WTC11 (cell line): ENCODE data around the gene CSF1R. TPM values are rescaled to one million over a fixed set of nuclear protein-coding genes. Genes with fewer than 3 reads are reported as not detected.

Source experiments
- ATAC-seq: fragments of 200-7000 bp; cut with Tn5 transposase; 2 replicates; pipeline ENCODE4 v1.10.0; 2021; ENCODE audit warnings: mild to moderate bottlenecking, moderate library complexity
- CTCF ChIA-PET: fragments of 300-600 bp; sonication (Branson Sonifier 250); formaldehyde crosslinking; loops from one replicate; lab custom pipeline; 2021; ENCODE audit warnings: antibody characterized with exemption; lab: Charles Lee
- POLR2A ChIA-PET: fragments of 350-600 bp; sonication (Branson Sonifier 250); formaldehyde crosslinking; loops from one replicate; lab custom pipeline; 2021; ENCODE audit warnings: antibody characterized with exemption; lab: Charles Lee
- DNase-seq: peaks from one replicate; pipeline ENCODE4 v3.0.0; 2021; ENCODE audit warnings: low spot score
- H3K27ac Mint-ChIP-seq: 2 replicates; pipeline ENCODE4 v1.8.0; 2021; ENCODE audit warnings: mixed read lengths
- H3K27me3 Mint-ChIP-seq: 2 replicates; pipeline ENCODE4 v1.8.0; 2021; ENCODE audit warnings: low read depth, mild to moderate bottlenecking, moderate library complexity, mixed read lengths
- H3K36me3 Mint-ChIP-seq: 2 replicates; pipeline ENCODE4 v1.8.0; 2021; ENCODE audit warnings: mixed read lengths
- H3K4me1 Mint-ChIP-seq: 2 replicates; pipeline ENCODE4 v1.8.0; 2022; ENCODE audit warnings: mixed read lengths
- H3K4me3 Mint-ChIP-seq: 2 replicates; pipeline ENCODE4 v1.8.0; 2021; ENCODE audit warnings: mild to moderate bottlenecking, moderate library complexity, mixed read lengths
- H3K9me3 Mint-ChIP-seq: 2 replicates; pipeline ENCODE4 v1.8.0; 2021; ENCODE audit warnings: mixed read lengths
- ESRRA ChIP-seq: sonication (generic); formaldehyde crosslinking; IDR thresholded peaks from 2 replicates; pipeline ENCODE4 v1.8.1; 2022; ENCODE audit warnings: mild to moderate bottlenecking, missing genetic modification reagents, borderline replicate concordance
- RORB ChIP-seq: fragments of 250-450 bp; sonication (Bioruptor Pico); IDR thresholded peaks from 2 replicates; pipeline ENCODE4 v1.9.0; 2021; ENCODE audit warnings: mild to moderate bottlenecking
- TEAD4 ChIP-seq: sonication (generic); formaldehyde crosslinking; IDR thresholded peaks from 2 replicates; pipeline ENCODE4 v1.8.0; 2022; ENCODE audit warnings: mild to moderate bottlenecking, missing genetic modification reagents
- ZNF219 ChIP-seq: sonication (generic); formaldehyde crosslinking; IDR thresholded peaks from 2 replicates; pipeline ENCODE4 v1.8.0; 2023; ENCODE audit warnings: missing genetic modification reagents, mild to moderate bottlenecking, borderline replicate concordance
- ZNF396 ChIP-seq: fragments of 250-450 bp; sonication (Bioruptor Pico); IDR thresholded peaks from 2 replicates; pipeline ENCODE4 v1.8.0; 2021; ENCODE audit warnings: mild to moderate bottlenecking, moderate library complexity, borderline replicate concordance
- ZNF416 ChIP-seq: fragments of 250-450 bp; sonication (Bioruptor Pico); IDR thresholded peaks from 2 replicates; pipeline ENCODE4 v1.9.0; 2021; ENCODE audit warnings: mild to moderate bottlenecking, inconsistent platforms
- total RNA-seq: library from RNA; stranded (reverse); gene quantifications from 3 replicates; pipeline ENCODE4 v1.2.3, GENCODE V29; 2021
- TF ChIP-seq, protein P1 (sequence below): sonication (generic); formaldehyde crosslinking; IDR thresholded peaks from 2 replicates; pipeline ENCODE4 v1.8.1; 2023; ENCODE audit warnings: mild to moderate bottlenecking, missing genetic modification reagents, moderate library complexity
- TF ChIP-seq, protein P2 (sequence below): sonication (generic); formaldehyde crosslinking; IDR thresholded peaks from 2 replicates; pipeline ENCODE4 v1.8.1; 2023; ENCODE audit warnings: mild to moderate bottlenecking, missing genetic modification reagents, moderate library complexity
- TF ChIP-seq, protein P3 (sequence below): sonication (generic); formaldehyde crosslinking; IDR thresholded peaks from 2 replicates; pipeline ENCODE4 v1.8.0; 2023; ENCODE audit warnings: missing genetic modification reagents, mild to moderate bottlenecking, borderline replicate concordance
- TF ChIP-seq, protein P4 (sequence below): fragments of 250-450 bp; sonication (Bioruptor Pico); IDR thresholded peaks from 2 replicates; pipeline ENCODE4 v1.9.0; 2021; ENCODE audit warnings: mild to moderate bottlenecking, borderline replicate concordance
- TF ChIP-seq, protein P5 (sequence below): sonication (generic); formaldehyde crosslinking; IDR thresholded peaks from 2 replicates; pipeline ENCODE4 v1.8.0; 2022; ENCODE audit warnings: mild to moderate bottlenecking, missing genetic modification reagents
- TF ChIP-seq, protein P6 (sequence below): sonication (generic); formaldehyde crosslinking; IDR thresholded peaks from 2 replicates; pipeline ENCODE4 v1.8.1; 2022; ENCODE audit warnings: mild to moderate bottlenecking, moderate library complexity, missing genetic modification reagents

Gene CSF1R
- total RNA-seq, 1 experiment from 2014 or later: 0.20 TPM

DNA sequence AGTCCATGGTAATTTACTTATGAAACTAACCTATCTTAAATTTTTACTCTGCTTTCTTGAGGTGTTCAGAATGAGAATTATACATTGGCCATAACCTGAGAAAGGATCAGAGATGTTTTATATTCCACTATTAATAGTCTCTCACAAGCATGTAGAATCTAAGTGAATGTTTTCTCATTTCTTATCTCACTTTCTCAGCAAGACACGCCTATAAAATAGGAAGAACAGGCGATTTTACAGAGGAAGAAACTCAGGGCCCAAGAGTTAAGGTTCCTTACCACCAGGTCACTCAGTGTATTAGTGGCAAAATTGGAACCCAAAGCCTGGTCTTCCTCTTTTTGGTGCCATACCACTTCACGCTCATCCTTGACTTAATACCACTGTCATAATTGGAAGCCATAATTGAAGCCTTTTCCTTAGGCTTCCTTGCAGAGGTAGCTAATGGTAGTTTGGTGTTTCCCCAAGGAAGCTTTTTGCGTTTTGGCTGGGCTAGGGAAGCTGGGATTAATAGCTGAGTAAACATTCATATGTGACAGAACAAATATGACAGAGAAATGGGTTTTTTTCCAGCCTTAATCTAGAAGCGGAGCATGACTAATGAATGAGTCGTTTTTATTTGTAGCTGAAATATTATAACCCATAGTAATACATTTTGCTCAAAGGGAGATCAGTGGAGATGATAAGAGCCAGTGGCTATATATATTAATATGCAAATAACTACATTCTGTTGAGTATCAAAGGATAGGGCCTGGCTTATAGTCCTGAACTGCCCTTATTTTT lies 68.9 kb downstream of the CSF1R start:
- TF ChIP-seq, protein P1, sequence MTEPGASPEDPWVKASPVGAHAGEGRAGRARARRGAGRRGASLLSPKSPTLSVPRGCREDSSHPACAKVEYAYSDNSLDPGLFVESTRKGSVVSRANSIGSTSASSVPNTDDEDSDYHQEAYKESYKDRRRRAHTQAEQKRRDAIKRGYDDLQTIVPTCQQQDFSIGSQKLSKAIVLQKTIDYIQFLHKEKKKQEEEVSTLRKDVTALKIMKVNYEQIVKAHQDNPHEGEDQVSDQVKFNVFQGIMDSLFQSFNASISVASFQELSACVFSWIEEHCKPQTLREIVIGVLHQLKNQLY (CRISPR knock-in tag): no peak
- TF ChIP-seq, protein P2, sequence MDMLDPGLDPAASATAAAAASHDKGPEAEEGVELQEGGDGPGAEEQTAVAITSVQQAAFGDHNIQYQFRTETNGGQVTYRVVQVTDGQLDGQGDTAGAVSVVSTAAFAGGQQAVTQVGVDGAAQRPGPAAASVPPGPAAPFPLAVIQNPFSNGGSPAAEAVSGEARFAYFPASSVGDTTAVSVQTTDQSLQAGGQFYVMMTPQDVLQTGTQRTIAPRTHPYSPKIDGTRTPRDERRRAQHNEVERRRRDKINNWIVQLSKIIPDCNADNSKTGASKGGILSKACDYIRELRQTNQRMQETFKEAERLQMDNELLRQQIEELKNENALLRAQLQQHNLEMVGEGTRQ: no peak
- TF ChIP-seq, protein P3, sequence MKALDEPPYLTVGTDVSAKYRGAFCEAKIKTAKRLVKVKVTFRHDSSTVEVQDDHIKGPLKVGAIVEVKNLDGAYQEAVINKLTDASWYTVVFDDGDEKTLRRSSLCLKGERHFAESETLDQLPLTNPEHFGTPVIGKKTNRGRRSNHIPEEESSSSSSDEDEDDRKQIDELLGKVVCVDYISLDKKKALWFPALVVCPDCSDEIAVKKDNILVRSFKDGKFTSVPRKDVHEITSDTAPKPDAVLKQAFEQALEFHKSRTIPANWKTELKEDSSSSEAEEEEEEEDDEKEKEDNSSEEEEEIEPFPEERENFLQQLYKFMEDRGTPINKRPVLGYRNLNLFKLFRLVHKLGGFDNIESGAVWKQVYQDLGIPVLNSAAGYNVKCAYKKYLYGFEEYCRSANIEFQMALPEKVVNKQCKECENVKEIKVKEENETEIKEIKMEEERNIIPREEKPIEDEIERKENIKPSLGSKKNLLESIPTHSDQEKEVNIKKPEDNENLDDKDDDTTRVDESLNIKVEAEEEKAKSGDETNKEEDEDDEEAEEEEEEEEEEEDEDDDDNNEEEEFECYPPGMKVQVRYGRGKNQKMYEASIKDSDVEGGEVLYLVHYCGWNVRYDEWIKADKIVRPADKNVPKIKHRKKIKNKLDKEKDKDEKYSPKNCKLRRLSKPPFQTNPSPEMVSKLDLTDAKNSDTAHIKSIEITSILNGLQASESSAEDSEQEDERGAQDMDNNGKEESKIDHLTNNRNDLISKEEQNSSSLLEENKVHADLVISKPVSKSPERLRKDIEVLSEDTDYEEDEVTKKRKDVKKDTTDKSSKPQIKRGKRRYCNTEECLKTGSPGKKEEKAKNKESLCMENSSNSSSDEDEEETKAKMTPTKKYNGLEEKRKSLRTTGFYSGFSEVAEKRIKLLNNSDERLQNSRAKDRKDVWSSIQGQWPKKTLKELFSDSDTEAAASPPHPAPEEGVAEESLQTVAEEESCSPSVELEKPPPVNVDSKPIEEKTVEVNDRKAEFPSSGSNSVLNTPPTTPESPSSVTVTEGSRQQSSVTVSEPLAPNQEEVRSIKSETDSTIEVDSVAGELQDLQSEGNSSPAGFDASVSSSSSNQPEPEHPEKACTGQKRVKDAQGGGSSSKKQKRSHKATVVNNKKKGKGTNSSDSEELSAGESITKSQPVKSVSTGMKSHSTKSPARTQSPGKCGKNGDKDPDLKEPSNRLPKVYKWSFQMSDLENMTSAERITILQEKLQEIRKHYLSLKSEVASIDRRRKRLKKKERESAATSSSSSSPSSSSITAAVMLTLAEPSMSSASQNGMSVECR (CRISPR knock-in tag): no peak
- no peak for TF ChIP-seq ZNF396
- TF ChIP-seq ESRRA (CRISPR knock-in tag): no peak
- peaks cover 22% of the 10 kb centered on the region for H3K4me1 Mint-ChIP-seq
- no peak for DNase-seq
- H3K27ac Mint-ChIP-seq: no peak overlapping the region
- no peak overlapping the region for H3K4me3 Mint-ChIP-seq
- peaks cover 16% of the 10 kb centered on the region for H3K9me3 Mint-ChIP-seq
- H3K27me3 Mint-ChIP-seq: no peaks in the 10 kb centered on the region
- ChIA-PET POLR2A (no interaction called here), CTCF (interaction anchor here (0.6 kb wide), 1 partner anchor 58 kb away, joined by 3 read pairs; no protein-coding TSS in a partner anchor)
- peaks cover 88% of the 10 kb centered on the region for H3K36me3 Mint-ChIP-seq
- ATAC-seq: no peak

DNA sequence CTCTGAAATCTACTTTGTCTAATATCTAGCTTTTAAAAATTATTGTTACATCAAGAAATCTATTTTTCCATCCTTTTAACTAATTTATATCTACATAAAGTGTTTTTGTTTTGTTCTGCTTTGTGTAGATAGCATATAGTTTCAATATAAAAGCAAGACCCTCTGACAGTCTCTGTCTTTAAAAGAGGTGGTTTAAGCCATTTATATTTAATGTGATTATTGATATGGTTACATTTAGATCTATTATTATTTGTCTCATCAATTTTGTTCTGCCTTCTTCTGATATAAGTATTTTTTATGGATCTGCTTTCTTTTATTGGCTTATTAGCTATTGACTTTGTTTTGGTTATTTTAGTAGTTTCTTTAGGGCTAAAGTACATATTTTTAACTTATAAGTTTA lies 69.8 kb downstream of the CSF1R start:
- peaks cover 16% of the 10 kb centered on the region for H3K9me3 Mint-ChIP-seq
- no peak for ATAC-seq
- peaks cover 14% of the 10 kb centered on the region for H3K4me1 Mint-ChIP-seq
- H3K36me3 Mint-ChIP-seq: peaks cover 89% of the 10 kb centered on the region
- H3K4me3 Mint-ChIP-seq: no peak overlapping the region
- TF ChIP-seq RORB (no peak), ZNF416 (CRISPR knock-in tag) (no peak), ESRRA (CRISPR knock-in tag) (no peak), ZNF219 (CRISPR knock-in tag) (no peak), TEAD4 (CRISPR knock-in tag) (no peak)
- TF ChIP-seq, protein P4, sequence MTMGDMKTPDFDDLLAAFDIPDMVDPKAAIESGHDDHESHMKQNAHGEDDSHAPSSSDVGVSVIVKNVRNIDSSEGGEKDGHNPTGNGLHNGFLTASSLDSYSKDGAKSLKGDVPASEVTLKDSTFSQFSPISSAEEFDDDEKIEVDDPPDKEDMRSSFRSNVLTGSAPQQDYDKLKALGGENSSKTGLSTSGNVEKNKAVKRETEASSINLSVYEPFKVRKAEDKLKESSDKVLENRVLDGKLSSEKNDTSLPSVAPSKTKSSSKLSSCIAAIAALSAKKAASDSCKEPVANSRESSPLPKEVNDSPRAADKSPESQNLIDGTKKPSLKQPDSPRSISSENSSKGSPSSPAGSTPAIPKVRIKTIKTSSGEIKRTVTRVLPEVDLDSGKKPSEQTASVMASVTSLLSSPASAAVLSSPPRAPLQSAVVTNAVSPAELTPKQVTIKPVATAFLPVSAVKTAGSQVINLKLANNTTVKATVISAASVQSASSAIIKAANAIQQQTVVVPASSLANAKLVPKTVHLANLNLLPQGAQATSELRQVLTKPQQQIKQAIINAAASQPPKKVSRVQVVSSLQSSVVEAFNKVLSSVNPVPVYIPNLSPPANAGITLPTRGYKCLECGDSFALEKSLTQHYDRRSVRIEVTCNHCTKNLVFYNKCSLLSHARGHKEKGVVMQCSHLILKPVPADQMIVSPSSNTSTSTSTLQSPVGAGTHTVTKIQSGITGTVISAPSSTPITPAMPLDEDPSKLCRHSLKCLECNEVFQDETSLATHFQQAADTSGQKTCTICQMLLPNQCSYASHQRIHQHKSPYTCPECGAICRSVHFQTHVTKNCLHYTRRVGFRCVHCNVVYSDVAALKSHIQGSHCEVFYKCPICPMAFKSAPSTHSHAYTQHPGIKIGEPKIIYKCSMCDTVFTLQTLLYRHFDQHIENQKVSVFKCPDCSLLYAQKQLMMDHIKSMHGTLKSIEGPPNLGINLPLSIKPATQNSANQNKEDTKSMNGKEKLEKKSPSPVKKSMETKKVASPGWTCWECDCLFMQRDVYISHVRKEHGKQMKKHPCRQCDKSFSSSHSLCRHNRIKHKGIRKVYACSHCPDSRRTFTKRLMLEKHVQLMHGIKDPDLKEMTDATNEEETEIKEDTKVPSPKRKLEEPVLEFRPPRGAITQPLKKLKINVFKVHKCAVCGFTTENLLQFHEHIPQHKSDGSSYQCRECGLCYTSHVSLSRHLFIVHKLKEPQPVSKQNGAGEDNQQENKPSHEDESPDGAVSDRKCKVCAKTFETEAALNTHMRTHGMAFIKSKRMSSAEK (CRISPR knock-in tag): no peak
- TF ChIP-seq, protein P5, sequence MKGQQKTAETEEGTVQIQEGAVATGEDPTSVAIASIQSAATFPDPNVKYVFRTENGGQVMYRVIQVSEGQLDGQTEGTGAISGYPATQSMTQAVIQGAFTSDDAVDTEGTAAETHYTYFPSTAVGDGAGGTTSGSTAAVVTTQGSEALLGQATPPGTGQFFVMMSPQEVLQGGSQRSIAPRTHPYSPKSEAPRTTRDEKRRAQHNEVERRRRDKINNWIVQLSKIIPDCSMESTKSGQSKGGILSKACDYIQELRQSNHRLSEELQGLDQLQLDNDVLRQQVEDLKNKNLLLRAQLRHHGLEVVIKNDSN (CRISPR knock-in tag): no peak
- TF ChIP-seq, protein P6, sequence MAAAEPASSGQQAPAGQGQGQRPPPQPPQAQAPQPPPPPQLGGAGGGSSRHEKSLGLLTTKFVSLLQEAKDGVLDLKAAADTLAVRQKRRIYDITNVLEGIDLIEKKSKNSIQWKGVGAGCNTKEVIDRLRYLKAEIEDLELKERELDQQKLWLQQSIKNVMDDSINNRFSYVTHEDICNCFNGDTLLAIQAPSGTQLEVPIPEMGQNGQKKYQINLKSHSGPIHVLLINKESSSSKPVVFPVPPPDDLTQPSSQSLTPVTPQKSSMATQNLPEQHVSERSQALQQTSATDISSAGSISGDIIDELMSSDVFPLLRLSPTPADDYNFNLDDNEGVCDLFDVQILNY (CRISPR knock-in tag): no peak
- CTCF ChIA-PET: no interaction called here
- POLR2A ChIA-PET: no interaction called here
- no peak for DNase-seq
- H3K27me3 Mint-ChIP-seq: no peaks in the 10 kb centered on the region
- H3K27ac Mint-ChIP-seq: no peak overlapping the region
